WI38 (cell line): ENCODE results near the gene TBC1D17.

Source experiments
- H3K4me3 ChIP-seq: 2 replicates; pipeline ENCODE4 v1.5.1; 2011; ENCODE audit warnings: low read depth, mild to moderate bottlenecking, control low read depth, low read length
- TF ChIP-seq, protein P1 (sequence below): IDR thresholded peaks from 2 replicates; pipeline ENCODE4 v1.5.1; 2012; ENCODE audit warnings: low read depth, mild to moderate bottlenecking, control low read depth, low read length

The TBC1D17 gene

DNA sequence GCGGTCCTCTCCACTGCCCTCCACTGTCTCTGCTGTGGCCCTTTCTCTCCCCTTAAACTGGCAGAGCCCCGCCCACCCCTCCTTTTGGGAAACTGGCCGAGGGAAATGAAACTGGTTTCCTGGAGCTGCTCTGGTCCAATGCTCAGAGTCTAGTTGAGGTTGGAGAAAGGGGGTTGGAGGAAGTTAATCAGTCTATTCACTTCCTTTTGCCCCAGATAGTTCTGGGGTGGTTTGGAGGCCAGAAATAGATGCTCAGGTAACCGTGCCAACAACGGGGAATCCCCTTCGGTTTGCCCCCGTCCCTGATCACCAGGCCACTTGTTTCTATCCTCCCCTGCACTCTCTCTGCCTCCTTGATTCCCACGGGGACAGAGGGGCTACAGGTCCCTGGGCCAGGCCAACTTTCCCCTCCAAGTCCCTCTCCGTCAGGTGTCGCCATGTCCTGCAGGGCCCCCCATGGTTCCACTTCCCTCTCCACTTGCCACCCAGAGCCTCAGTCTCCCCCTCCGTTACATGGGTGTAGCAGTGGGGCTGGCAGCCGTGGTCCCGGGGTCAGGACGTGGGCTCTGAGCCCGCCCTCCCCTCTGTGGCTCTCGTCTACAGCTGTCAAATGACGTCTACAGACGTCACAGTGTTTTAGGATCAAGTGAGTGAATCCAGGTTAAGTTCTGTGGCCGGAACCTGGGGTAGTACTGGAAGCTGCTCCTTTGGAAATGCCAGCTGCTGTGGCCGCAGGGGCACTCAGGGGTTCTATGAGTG lies 19.5 kb downstream of the TBC1D17 start, which contains the start of gene IL4I1:
TSS of gene IL4I1 (minus strand) at position 25 of the 759 bp plus-strand sequence. CDS start 727 bp downstream, outside the sequence.
- no peak within 1 kb of the TSS for H3K4me3 ChIP-seq
- TF ChIP-seq, protein P1, sequence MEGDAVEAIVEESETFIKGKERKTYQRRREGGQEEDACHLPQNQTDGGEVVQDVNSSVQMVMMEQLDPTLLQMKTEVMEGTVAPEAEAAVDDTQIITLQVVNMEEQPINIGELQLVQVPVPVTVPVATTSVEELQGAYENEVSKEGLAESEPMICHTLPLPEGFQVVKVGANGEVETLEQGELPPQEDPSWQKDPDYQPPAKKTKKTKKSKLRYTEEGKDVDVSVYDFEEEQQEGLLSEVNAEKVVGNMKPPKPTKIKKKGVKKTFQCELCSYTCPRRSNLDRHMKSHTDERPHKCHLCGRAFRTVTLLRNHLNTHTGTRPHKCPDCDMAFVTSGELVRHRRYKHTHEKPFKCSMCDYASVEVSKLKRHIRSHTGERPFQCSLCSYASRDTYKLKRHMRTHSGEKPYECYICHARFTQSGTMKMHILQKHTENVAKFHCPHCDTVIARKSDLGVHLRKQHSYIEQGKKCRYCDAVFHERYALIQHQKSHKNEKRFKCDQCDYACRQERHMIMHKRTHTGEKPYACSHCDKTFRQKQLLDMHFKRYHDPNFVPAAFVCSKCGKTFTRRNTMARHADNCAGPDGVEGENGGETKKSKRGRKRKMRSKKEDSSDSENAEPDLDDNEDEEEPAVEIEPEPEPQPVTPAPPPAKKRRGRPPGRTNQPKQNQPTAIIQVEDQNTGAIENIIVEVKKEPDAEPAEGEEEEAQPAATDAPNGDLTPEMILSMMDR = no peak

DNA sequence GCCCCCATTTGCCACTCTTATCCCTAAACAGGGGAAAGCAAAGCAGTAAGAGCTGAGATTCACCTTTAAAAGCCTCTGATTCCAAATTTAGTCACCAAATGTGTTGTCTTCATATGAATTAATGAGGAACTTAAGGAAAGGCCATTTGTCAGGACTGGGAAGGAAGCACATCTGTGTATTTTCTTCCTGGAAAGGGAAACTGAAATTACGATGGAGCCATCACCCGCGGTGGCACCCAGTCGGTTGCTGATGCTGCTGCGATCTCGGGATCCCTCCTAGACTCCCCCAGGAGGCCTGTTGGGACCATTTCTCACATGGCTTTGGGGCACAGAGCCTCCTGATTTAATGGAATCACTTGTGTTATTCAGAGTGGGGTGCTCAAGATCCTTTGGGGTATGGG lies 26.6 kb downstream of the TBC1D17 start:
- no peak overlapping the region for H3K4me3 ChIP-seq
- TF ChIP-seq, protein P1 = no peak

DNA sequence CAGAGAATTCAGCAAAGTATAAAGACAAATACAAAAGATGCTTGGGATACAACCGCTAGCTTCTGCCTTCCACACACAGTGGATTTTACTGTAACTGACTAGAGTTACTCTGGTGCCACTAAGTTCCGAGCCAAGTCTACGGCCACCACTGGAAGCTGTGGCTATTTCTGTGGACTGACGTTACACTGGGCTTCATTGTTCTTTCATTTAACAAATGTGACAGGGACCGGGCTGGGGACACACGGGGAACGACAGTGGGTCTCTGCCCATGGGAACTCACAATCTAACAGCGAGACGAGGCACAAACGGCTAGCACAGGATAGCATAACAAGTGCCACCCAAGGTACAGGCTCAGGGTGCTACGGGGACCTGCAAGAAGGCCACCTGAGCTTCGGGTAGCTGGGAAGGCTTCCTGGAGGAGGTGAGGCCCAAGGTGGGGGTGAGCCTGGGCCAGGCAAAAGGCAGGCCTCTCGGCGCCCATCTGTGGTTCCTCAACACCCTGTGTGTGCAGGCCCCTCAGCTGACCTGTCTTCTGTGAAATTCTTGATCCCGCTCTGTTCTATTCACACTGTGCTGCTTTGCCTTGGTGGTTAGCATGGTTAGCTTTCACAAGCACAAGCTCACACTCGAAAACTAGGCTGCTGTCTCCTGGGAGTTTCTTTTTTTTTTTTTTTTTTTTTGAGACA lies 29.5 kb downstream of the TBC1D17 start:
- H3K4me3 ChIP-seq = no peak overlapping the region
- TF ChIP-seq, protein P1 = no peak

DNA sequence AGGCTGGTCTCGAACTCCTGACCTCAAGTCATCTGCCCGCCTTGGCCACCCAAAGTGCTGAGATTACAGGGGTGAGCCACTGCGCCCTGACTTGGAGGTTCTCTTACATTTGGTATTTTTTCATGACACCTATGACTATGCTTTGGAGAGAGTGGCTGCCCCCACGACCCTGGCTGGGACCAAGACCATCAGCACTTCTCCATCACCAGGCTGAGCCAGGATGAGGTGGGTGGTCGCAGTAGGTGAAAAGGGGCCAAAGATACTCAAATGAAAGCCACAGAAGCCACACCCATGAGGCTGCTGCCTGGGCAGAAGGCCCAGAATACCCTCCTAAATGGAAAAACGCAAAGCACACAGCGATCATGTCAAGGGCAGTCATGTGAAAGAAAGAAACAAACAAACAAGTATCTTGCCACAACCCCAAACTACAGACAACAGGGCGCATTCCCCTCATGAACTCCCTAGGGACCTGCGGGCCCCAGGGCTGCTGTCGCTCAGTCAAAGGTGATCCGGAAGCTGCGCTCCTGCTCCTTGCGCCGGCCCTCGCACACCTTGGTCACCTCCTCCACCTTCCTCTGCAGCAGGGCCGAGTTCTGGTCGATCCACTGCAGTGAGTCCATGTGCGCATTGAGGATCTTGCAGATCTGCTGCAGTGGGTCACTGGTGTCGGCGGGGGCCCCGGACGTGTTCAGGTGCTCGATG lies 30.4 kb downstream of the TBC1D17 start:
- TF ChIP-seq, protein P1 = no peak
- no peak overlapping the region for H3K4me3 ChIP-seq

DNA sequence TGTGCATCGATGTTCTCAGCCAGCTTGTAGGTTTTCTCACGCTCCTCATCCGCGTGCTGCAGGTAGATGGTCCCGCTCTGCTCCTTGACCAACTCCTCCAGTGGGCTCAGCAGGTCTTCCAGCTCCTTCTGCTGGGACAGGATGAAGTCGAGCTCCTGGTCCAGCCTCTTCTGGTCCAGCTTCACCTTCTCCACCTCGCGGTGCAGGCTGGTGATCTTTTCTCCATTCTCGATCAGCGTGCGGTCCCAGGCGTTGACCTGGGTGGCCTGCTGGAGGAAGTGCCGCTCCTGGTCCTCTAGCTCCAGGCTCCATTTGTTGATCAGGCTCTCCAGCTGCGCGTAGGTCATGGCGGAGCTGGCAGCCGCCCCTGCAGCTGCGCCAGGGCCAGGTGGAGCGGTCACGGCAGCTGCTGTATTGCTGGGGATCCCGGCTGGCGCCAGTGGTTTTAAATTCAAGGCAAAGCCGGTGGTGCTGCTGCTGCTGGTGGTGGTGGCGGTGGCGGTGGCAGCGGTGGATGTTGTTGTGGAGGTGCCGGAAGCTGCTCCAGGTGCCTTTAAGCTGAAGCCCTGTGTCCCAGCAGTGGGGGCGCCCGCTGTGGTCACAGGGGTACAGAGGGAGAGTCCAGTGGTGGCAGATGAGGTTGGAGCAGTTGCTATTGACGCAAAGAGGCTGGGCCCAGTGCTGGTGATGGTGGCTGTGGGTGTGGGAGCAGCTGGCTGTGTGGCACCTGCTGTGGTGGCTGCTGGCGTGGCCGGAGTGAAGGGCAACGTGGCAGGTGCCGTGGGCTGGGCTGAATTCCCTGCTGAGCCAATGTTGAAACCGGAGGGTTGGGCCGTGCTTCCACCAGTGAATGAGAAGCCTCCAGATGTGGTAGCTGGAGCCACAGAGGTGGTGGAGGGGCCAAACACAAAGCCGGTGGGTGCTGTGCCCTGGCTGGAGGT lies 31.2 kb downstream of the TBC1D17 start:
- TF ChIP-seq, protein P1 = no peak
- no peak overlapping the region for H3K4me3 ChIP-seq

DNA sequence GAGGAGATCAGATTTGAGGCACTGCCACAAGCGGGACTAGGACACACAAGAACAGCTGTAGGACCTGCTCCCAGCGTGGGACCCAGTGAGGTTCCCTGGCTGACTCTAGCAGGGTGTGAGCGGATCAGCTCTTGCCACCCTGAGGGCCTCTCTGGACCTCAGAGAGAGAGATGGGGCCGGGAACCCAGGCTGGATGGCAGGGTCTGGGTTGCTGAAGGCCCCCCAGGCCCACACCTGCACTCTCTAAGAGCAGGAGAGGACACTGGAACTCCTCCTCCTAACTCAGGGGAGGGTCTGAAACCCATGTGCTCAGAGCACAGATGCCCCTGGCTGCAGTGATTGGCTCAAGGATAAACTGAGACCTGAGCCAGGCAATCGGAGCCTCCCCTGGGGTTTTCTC lies 32.7 kb downstream of the TBC1D17 start:
- TF ChIP-seq, protein P1 = no peak
- no peak overlapping the region for H3K4me3 ChIP-seq
